NCI-H1092 treated with DMSO at 0.1 percent for 48 hours (cell line): ENCODE results near the gene L3MBTL2.

Source experiments
- DNase-seq: peaks from one replicate; lab custom pipeline; 2025; lab: John Stamatoyannopoulos, UW

The L3MBTL2 gene

DNA sequence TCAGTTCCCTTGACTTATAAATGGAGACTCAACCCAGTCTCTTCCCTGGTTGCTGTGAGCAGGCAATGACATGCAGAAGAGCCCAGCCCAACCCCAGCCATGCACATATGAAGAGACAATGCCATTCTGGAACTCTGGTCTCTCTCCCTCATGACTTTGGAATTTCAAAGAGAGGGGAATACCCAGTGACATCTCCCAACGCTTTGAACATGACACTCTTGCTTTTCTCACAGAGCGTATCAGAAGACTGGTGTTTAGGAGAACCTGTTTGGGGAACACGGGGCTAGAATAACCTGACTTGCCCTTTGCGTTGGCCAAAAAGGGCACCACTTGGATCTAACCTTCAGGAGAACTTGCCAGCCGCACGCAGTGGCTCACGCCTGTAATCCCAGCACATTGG, 68.0 kb downstream of the L3MBTL2 start:
- no peak for DNase-seq

DNA sequence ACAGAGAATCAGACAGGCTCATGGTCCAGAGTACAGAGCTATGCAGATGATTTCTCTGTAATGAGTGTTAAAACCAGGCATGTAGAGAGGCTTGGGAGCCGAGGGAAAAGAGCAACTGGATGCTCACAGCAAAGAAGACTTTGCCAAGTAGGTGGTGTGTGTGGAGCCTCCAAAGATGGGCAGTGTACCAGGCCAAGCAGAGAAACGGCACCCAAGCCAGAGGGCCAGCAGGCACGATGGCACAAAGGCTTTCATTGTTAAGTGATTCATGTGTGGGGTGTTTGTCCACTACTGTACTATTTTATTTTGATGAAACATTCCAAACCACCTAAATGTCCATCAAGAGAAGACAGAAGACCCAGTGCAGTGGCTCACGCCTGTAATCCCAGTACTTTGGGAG, 69.7 kb downstream of the L3MBTL2 start:
- no peak for DNase-seq

DNA sequence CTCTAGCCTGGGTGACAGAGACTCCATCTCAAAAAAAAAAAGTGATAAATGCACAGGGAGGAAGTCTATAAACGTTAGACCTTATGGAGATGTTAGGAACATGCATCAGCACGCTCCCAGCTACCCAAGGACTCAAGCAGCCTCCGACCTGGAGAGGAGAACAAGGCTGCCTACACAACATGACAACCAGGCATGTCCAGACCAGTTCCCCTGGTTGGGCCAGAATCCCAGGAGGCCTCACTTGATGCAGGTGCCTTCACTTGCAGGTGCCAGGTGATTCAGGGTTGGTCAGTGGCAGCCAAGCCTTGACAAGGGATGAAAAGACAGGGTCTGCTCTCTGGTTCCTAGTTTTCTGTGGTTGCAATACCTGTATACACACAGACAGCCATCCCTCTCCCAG, 75.0 kb downstream of the L3MBTL2 start:
- DNase-seq = no peak

DNA sequence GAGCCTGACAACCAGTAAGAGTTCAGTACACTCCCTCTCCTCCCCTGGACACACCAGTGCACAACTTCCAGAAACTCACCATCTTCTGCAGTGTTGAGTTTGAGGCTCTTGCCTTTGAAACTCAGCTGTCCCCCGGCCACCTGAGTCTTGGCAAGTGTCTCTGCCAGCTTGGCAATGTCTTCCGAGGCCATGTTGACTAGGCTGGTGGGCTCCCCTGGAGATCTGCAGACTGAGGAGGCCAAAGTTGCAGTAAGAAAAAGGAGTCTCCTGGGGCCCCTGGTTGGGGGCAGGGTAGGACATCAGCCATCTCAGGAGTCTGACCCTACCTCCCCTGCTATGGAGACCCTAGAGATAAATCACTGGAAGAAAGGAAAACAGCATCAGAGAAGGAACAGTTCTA, 75.7 kb downstream of the L3MBTL2 start:
- no peak for DNase-seq
